GM19395 (cell line): Measurements from ENCODE around the gene YARS2.
"Not testable (repeated sequence)": the region's sequence is repeated elsewhere in the genome, so short reads cannot be mapped to it uniquely, and the experiment has no call there.

Experiments used
- ATAC-seq: cut with Tn5 transposase; IDR thresholded peaks from one replicate; pipeline ENCODE4 v1.9.1; 2021; ENCODE audit warnings: mild to moderate bottlenecking, moderate library complexity; ENCODE audit not compliant: unreplicated experiment

Gene YARS2

GRCh38 chr12:32753605-32754004, 2.1 kb downstream of the YARS2 start:
- no peak for ATAC-seq

GRCh38 chr12:32743264-32743663, 12.4 kb downstream of the YARS2 start:
- ATAC-seq = no peak

GRCh38 chr12:32742133-32742532, 13.6 kb downstream of the YARS2 start:
- ATAC-seq = no peak

- no peak for ATAC-seq
Observed at GRCh38 chr12:32739279-32739678, 16.4 kb downstream of the YARS2 start.

- ATAC-seq = no peak
Observed at GRCh38 chr12:32737715-32738114, 18.0 kb downstream of the YARS2 start.

- no peak for ATAC-seq
Observed at GRCh38 chr12:32736445-32736844, 19.3 kb downstream of the YARS2 start.

GRCh38 chr12:32734952-32735351, 20.7 kb downstream of the YARS2 start:
- no peak for ATAC-seq

GRCh38 chr12:32727237-32727636, 28.5 kb downstream of the YARS2 start:
- no peak for ATAC-seq

- ATAC-seq = no peak
Observed at GRCh38 chr12:32726286-32726685, 29.4 kb downstream of the YARS2 start.

GRCh38 chr12:32725308-32725707, 30.4 kb downstream of the YARS2 start:
- not testable (repeated sequence) for ATAC-seq

GRCh38 chr12:32718926-32719325, 36.8 kb downstream of the YARS2 start:
- no peak for ATAC-seq

GRCh38 chr12:32714772-32715171, 40.9 kb downstream of the YARS2 start:
- ATAC-seq = no peak

- no peak for ATAC-seq
Observed at GRCh38 chr12:32708926-32709325, 46.8 kb downstream of the YARS2 start.

GRCh38 chr12:32706335-32707024, 49.2 kb downstream of the YARS2 start:
- no peak for ATAC-seq

- ATAC-seq = no peak
Observed at GRCh38 chr12:32705783-32706182, 49.9 kb downstream of the YARS2 start.

GRCh38 chr12:32702946-32703345, 52.8 kb downstream of the YARS2 start:
- ATAC-seq = no peak

- ATAC-seq = no peak
Observed at GRCh38 chr12:32702473-32702872, 53.2 kb downstream of the YARS2 start.

GRCh38 chr12:32699437-32699836, 56.3 kb downstream of the YARS2 start:
- ATAC-seq = not testable (repeated sequence)

GRCh38 chr12:32698285-32698684, 57.4 kb downstream of the YARS2 start:
- ATAC-seq = no peak

GRCh38 chr12:32697445-32697844, 58.3 kb downstream of the YARS2 start:
- no peak for ATAC-seq
